ENCODE measurements around the gene DNAL4.

Gene DNAL4

GRCh38 chr22:38738475-38739070, 55.4 kb downstream of the DNAL4 start:
- DNase-seq: no peak

GRCh38 chr22:38737302-38738060, 56.5 kb downstream of the DNAL4 start:
- DNase-seq: no peak

- DNase-seq: no peak
These were observed 57.7 kb downstream of the DNAL4 start for GRCh38 chr22:38736257-38736570.

- no peak for DNase-seq
These were observed 58.3 kb downstream of the DNAL4 start for GRCh38 chr22:38735465-38736256.

GRCh38 chr22:38735126-38735464, 58.8 kb downstream of the DNAL4 start:
- DNase-seq: no peak

GRCh38 chr22:38734421-38735100, 59.4 kb downstream of the DNAL4 start:
- DNase-seq: no peak

GRCh38 chr22:38733724-38734381, 60.1 kb downstream of the DNAL4 start:
- DNase-seq: no peak

- DNase-seq: peak; percentile 64
These were observed 60.6 kb downstream of the DNAL4 start for GRCh38 chr22:38733329-38733723.

- DNase-seq: no peak
These were observed 61.6 kb downstream of the DNAL4 start for GRCh38 chr22:38732251-38732815.

- DNase-seq: no peak
These were observed 62.2 kb downstream of the DNAL4 start for GRCh38 chr22:38731703-38732161.

GRCh38 chr22:38730411-38730871, 63.5 kb downstream of the DNAL4 start:
- DNase-seq: no peak

GRCh38 chr22:38729946-38730345, 64.0 kb downstream of the DNAL4 start:
- no peak for DNase-seq

- no peak for DNase-seq
These were observed 64.8 kb downstream of the DNAL4 start for GRCh38 chr22:38728871-38729796.

Measured in stimulated activated CD4-positive, alpha-beta T cell treated with anti-CD3 and anti-CD28 coated beads, Interleukin-2, amount 100 ng/mL, for 24 hours (primary cell).